H9 (cell line): Measurements from ENCODE around the gene GASK1B. TPM values are rescaled to one million over a fixed set of nuclear protein-coding genes. Genes with fewer than 3 reads are reported as not detected.

ENCODE experiments used
- DNase-seq: peaks from one replicate; pipeline ENCODE4 v3.0.0-alpha.2; 2017
- H2AFZ ChIP-seq: one replicate; pipeline ENCODE4 v1.6.1; 2013; ENCODE audit warnings: mild to moderate bottlenecking, low read length, control low read depth, moderate library complexity
- H2AK5ac ChIP-seq: 2 replicates; pipeline ENCODE4 v1.6.1; 2013; ENCODE audit warnings: low read length, control low read depth, mixed read lengths; ENCODE audit not compliant: insufficient read length
- H2BK120ac ChIP-seq: one replicate; pipeline ENCODE4 v1.6.1; 2013; ENCODE audit warnings: low read depth, mild to moderate bottlenecking, low read length, control low read depth, inconsistent platforms; ENCODE audit not compliant: poor library complexity, severe bottlenecking
- H2BK12ac ChIP-seq: 2 replicates; pipeline ENCODE4 v1.6.1; 2013; ENCODE audit warnings: low read length, control low read depth, mixed read lengths, low read depth; ENCODE audit not compliant: insufficient read length
- H2BK15ac ChIP-seq: 2 replicates; pipeline ENCODE4 v1.6.1; 2013; ENCODE audit warnings: low read depth, low read length, control low read depth
- H2BK20ac ChIP-seq: one replicate; pipeline ENCODE4 v1.6.1; 2013; ENCODE audit warnings: low read depth, mild to moderate bottlenecking, low read length, control low read depth, inconsistent platforms; ENCODE audit not compliant: poor library complexity, severe bottlenecking
- H2BK5ac ChIP-seq: 2 replicates; pipeline ENCODE4 v1.6.1; 2013; ENCODE audit warnings: low read length, control low read depth, mixed read lengths; ENCODE audit not compliant: insufficient read length
- H3K14ac ChIP-seq: 2 replicates; pipeline ENCODE4 v1.6.1; 2013; ENCODE audit warnings: low read length, control low read depth; ENCODE audit not compliant: insufficient read depth
- H3K18ac ChIP-seq: 2 replicates; pipeline ENCODE4 v1.6.1; 2013; ENCODE audit warnings: low read depth, mild to moderate bottlenecking, mixed read lengths, low read length, control low read depth; ENCODE audit not compliant: insufficient read length
- H3K23ac ChIP-seq: 2 replicates; pipeline ENCODE4 v1.6.1; 2013; ENCODE audit warnings: low read length, control low read depth, mixed read lengths, low read depth; ENCODE audit not compliant: insufficient read length
- H3K23me2 ChIP-seq: 2 replicates; pipeline ENCODE4 v1.6.1; 2013; ENCODE audit warnings: low read depth, mild to moderate bottlenecking, mixed read lengths, low read length, control low read depth; ENCODE audit not compliant: insufficient read length, poor library complexity, severe bottlenecking
- H3K27ac ChIP-seq: 2 replicates; pipeline ENCODE4 v1.5.1; 2013; ENCODE audit warnings: low read length, control low read depth, mixed read lengths, low read depth; ENCODE audit not compliant: insufficient read length
- H3K27me3 ChIP-seq: 2 replicates; pipeline ENCODE4 v1.6.1; 2013; ENCODE audit warnings: low read length, control low read depth, inconsistent platforms; ENCODE audit not compliant: insufficient read depth
- H3K4ac ChIP-seq: 2 replicates; pipeline ENCODE4 v1.6.1; 2013; ENCODE audit warnings: low read depth, mild to moderate bottlenecking, control low read depth, inconsistent platforms, low read length, moderate library complexity
- H3K4me1 ChIP-seq: 2 replicates; pipeline ENCODE4 v1.6.1; 2013; ENCODE audit warnings: low read length, control low read depth, inconsistent platforms; ENCODE audit not compliant: insufficient read depth
- H3K4me2 ChIP-seq: 2 replicates; pipeline ENCODE4 v1.6.1; 2013; ENCODE audit warnings: low read length, control low read depth, mixed read lengths; ENCODE audit not compliant: insufficient read length, insufficient read depth
- H3K56ac ChIP-seq: 2 replicates; pipeline ENCODE4 v1.6.1; 2013; ENCODE audit warnings: low read depth, mild to moderate bottlenecking, mixed read lengths, low read length, control low read depth; ENCODE audit not compliant: insufficient read length
- H3K79me1 ChIP-seq: 2 replicates; pipeline ENCODE4 v1.6.1; 2013; ENCODE audit warnings: low read depth, mild to moderate bottlenecking, moderate library complexity, low read length, control low read depth, inconsistent platforms; ENCODE audit not compliant: insufficient read depth, poor library complexity, severe bottlenecking
- H3K79me2 ChIP-seq: 2 replicates; pipeline ENCODE4 v1.6.1; 2013; ENCODE audit warnings: low read length, control low read depth, inconsistent platforms; ENCODE audit not compliant: insufficient read depth
- H3K9ac ChIP-seq: 2 replicates; pipeline ENCODE4 v1.6.1; 2013; ENCODE audit warnings: low read length, control low read depth, mixed read lengths; ENCODE audit not compliant: insufficient read length; ENCODE audit errors: extremely low read depth
- H3K9me3 ChIP-seq: one replicate; pipeline ENCODE4 v1.6.1; 2013; ENCODE audit warnings: low read depth, low read length, inconsistent platforms; ENCODE audit not compliant: control insufficient read depth
- H3T11ph ChIP-seq: one replicate; pipeline ENCODE4 v1.6.1; 2013; ENCODE audit warnings: mild to moderate bottlenecking, low read length, control low read depth, inconsistent platforms
- H4K20me1 ChIP-seq: one replicate; pipeline ENCODE4 v1.6.1; 2013; ENCODE audit not compliant: control insufficient read depth, insufficient read length, insufficient read depth
- H4K5ac ChIP-seq: 2 replicates; pipeline ENCODE4 v1.6.1; 2013; ENCODE audit warnings: low read depth, mild to moderate bottlenecking, mixed read lengths, low read length, control low read depth; ENCODE audit not compliant: insufficient read length
- H4K8ac ChIP-seq: replicated peaks from 2 replicates; pipeline ENCODE4 v1.6.1; 2013; ENCODE audit warnings: low read length, control low read depth, mixed read lengths, low read depth; ENCODE audit not compliant: insufficient read length
- H4K91ac ChIP-seq: 2 replicates; pipeline ENCODE4 v1.6.1; 2013; ENCODE audit warnings: low read depth, mild to moderate bottlenecking, moderate library complexity, mixed read lengths, low read length, control low read depth; ENCODE audit not compliant: insufficient read length
- H3K27ac Mint-ChIP-seq, 3 experiments: 2 replicates in 2 of 3; 3 replicates in 1 of 3; pipeline ENCODE4 v1.8.0; 2020 to 2021; ENCODE audit warnings: mixed read lengths in 3 of 3, mild to moderate bottlenecking in 1 of 3, moderate library complexity in 1 of 3
- H3K27me3 Mint-ChIP-seq: 2 replicates; pipeline ENCODE4 v1.8.0; 2021; ENCODE audit warnings: low read depth, mild to moderate bottlenecking, moderate library complexity, mixed read lengths
- H3K36me3 Mint-ChIP-seq, 3 experiments: 2 replicates in 2 of 3; 3 replicates in 1 of 3; pipeline ENCODE4 v1.8.0; 2020 to 2021; ENCODE audit warnings: low read depth in 3 of 3, mixed read lengths in 3 of 3; ENCODE audit not compliant: insufficient read depth in 1 of 3
- H3K4me1 Mint-ChIP-seq, 2 experiments: 2 replicates each; pipeline ENCODE4 v1.8.0; 2020; ENCODE audit warnings: mixed read lengths in 2 of 2
- H3K4me3 Mint-ChIP-seq, 2 experiments: 2 replicates in 1 of 2; 3 replicates in 1 of 2; pipeline ENCODE4 v1.8.0; 2020 to 2021; ENCODE audit warnings: mild to moderate bottlenecking in 2 of 2, mixed read lengths in 2 of 2, moderate library complexity in 1 of 2
- H3K9me3 Mint-ChIP-seq, 2 experiments: 2 replicates in 1 of 2; 3 replicates in 1 of 2; pipeline ENCODE4 v1.8.0; 2020; ENCODE audit warnings: mild to moderate bottlenecking in 2 of 2, mixed read lengths in 2 of 2, moderate library complexity in 1 of 2
- WGBS: extraction: QIAGEN DNeasy Blood & Tissue Kit; methylation state at CpG from one replicate; pipeline ENCODE4 v1.1.7; 2013; ENCODE audit warnings: missing lambda C conversion rate, low lambda C conversion rate, mixed read lengths; ENCODE audit not compliant: insufficient read length; ENCODE audit errors: extremely low coverage; 5-methylcytosine and 5-hydroxymethylcytosine counted together
- total RNA-seq: library from RNA; stranded (reverse); gene quantifications from 2 replicates; pipeline ENCODE4 v1.2.1, GENCODE V29; 2021
- TF ChIP-seq, protein P1 (sequence below): fragments of 200-600 bp; sonication (generic); conservative IDR thresholded peaks from 3 replicates; pipeline ENCODE4 v1.8.0; 2021; ENCODE audit warnings: antibody characterized with exemption, mild to moderate bottlenecking

GASK1B gene
- total RNA-seq, 1 experiment from 2014 or later = not detected

DNA sequence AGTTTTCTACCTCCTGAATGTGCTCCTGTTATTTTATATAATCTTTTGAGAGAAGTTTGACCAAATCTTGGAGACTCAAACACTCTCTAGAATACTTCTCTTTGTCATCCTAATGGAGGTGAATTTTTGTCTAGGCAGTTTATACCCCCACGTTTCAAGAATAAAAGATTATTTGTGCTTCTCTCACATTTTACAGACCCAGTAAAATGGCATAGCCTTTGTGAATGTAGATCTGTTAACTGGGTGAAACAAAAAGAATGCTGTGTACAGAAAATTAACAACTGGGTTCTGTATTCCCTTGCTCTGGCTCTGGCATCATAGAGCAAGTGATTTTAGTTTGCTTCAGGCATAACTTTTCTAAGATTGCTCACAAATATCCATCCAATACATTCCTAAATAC, 26.1 kb downstream of the GASK1B start:
- no peak for DNase-seq
- H2BK15ac ChIP-seq = no peak overlapping the region
- WGBS = no CpG with 5 or more reads among the region's 1 CpG
- no peaks in the 10 kb centered on the region for H4K20me1 ChIP-seq
- no peak overlapping the region for H2BK12ac ChIP-seq
- no peak overlapping the region for H4K91ac ChIP-seq
- no peaks in the 10 kb centered on the region for H3K79me1 ChIP-seq
- H2BK120ac ChIP-seq = no peak overlapping the region
- no peak overlapping the region for H3K4me2 ChIP-seq
- H3K9me3 ChIP-seq = no peaks in the 10 kb centered on the region
- H2BK5ac ChIP-seq = no peak overlapping the region
- H3K27ac Mint-ChIP-seq = no peak overlapping the region
- no peak overlapping the region for H3K14ac ChIP-seq
- TF ChIP-seq, protein P1, sequence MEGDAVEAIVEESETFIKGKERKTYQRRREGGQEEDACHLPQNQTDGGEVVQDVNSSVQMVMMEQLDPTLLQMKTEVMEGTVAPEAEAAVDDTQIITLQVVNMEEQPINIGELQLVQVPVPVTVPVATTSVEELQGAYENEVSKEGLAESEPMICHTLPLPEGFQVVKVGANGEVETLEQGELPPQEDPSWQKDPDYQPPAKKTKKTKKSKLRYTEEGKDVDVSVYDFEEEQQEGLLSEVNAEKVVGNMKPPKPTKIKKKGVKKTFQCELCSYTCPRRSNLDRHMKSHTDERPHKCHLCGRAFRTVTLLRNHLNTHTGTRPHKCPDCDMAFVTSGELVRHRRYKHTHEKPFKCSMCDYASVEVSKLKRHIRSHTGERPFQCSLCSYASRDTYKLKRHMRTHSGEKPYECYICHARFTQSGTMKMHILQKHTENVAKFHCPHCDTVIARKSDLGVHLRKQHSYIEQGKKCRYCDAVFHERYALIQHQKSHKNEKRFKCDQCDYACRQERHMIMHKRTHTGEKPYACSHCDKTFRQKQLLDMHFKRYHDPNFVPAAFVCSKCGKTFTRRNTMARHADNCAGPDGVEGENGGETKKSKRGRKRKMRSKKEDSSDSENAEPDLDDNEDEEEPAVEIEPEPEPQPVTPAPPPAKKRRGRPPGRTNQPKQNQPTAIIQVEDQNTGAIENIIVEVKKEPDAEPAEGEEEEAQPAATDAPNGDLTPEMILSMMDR = no peak
- H4K8ac ChIP-seq = no peak overlapping the region
- no peaks in the 10 kb centered on the region for H3K4me1 ChIP-seq
- H3K4me1 Mint-ChIP-seq = no peaks in the 10 kb centered on the region
- no peaks in the 10 kb centered on the region for H3K23me2 ChIP-seq
- no peak overlapping the region for H3T11ph ChIP-seq
- no peaks in the 10 kb centered on the region for H3K27me3 Mint-ChIP-seq
- no peak overlapping the region for H3K27ac ChIP-seq
- H3K9me3 Mint-ChIP-seq = peaks cover 0 to 3% of the 10 kb centered on the region in 2 experiments; a peak in 1 of 5 replicates
- H2BK20ac ChIP-seq = no peak overlapping the region
- no peaks in the 10 kb centered on the region for H3K79me2 ChIP-seq
- no peak overlapping the region for H3K4me3 Mint-ChIP-seq
- H3K18ac ChIP-seq = no peak overlapping the region
- no peaks in the 10 kb centered on the region; a peak in 1 of 7 replicates for H3K36me3 Mint-ChIP-seq
- H3K23ac ChIP-seq = no peak overlapping the region
- no peak overlapping the region for H3K4ac ChIP-seq
- no peak overlapping the region for H2AK5ac ChIP-seq
- H3K27me3 ChIP-seq = no peaks in the 10 kb centered on the region
- H3K56ac ChIP-seq = no peak overlapping the region
- H4K5ac ChIP-seq = no peak overlapping the region
- H2AFZ ChIP-seq = no peak overlapping the region
- H3K9ac ChIP-seq = no peak overlapping the region
